ENCODE results near the gene VARS2.
"Not testable (repeated sequence)": the region's sequence is repeated elsewhere in the genome, so short reads cannot be mapped to it uniquely, and the experiment has no call there.

The VARS2 gene

DNA sequence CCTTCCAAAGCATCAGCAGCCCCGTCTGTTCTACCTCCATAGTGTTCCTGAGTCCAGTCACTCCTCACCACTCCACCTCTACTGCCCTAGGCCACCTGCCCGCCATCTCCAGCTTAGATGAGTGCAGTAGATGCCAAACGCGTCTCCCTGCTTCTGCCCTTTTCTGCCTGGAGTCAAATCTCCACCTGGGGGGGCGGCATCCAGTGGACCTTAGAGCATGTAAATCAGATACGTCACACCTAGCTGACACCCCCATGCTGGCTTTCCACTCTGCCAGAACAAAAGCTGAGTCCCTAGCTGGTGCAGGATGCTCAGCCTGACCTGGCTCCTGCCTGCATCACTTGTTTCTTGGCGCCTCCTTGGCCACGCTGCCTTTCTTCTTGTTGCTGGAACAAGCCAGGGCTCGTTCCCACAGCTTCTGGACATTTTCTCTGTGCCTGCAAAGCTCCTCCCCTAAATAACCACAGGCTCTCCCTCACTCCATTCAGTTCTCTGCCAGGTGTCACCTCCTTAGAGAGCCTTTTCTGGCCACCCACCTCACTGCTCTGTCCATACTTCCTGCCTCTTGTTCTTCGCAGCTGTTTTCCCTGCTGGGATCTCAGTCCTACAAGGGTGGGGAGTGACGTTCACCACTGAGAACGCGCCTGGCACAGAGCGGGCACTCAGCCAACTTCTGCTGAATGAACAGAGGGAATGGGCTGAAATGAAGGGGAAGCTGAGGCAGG, 24.0 kb upstream of the VARS2 start:
- no peaks in the 10 kb centered on the region for H3K27me3 Mint-ChIP-seq
- H3K4me1 Mint-ChIP-seq = peaks cover 38% of the 10 kb centered on the region
- H3K27ac Mint-ChIP-seq = no peak overlapping the region
- H3K36me3 Mint-ChIP-seq = peaks cover 44% of the 10 kb centered on the region
- no peak overlapping the region for H3K4me3 Mint-ChIP-seq
- no peaks in the 10 kb centered on the region for H3K9me3 Mint-ChIP-seq
- no peak for ATAC-seq

DNA sequence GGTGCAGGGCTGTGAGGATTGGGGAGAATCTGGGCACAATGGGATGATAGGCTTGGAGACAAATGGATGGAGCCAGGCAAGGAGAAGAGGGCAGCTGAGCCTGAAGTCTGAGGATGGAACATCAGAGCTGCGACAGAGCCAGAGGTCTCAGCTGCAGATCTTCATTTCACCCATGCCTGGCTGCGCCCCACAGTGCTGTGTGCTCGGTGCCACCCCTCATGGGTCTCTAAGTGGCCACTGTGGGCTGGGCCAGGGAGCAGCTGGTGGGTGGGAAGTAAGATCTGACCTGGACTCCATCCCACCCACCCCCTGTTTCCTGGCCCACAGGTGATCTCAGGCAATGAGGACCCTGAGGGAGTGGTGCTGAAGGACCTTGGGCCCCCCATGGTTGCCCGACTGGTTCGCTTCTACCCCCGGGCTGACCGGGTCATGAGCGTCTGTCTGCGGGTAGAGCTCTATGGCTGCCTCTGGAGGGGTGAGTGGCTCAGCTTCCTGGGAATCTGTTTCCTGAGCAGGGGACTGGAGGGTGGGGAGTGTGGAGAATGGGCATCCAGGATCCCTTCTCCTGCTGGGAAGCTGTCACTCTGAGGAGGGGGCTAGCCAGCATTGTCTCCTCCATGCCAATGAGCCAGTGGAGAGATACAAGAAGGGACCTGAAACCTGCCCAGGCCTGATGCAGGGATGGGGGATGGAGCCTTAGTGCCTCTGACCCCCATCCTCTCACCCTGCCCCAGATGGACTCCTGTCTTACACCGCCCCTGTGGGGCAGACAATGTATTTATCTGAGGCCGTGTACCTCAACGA, 23.2 kb upstream of the VARS2 start:
- H3K4me1 Mint-ChIP-seq = peaks cover 30% of the 10 kb centered on the region
- ATAC-seq = no peak
- peaks cover 52% of the 10 kb centered on the region for H3K36me3 Mint-ChIP-seq
- H3K4me3 Mint-ChIP-seq = no peak overlapping the region
- H3K27me3 Mint-ChIP-seq = no peaks in the 10 kb centered on the region
- H3K27ac Mint-ChIP-seq = no peak overlapping the region
- H3K9me3 Mint-ChIP-seq = no peaks in the 10 kb centered on the region

DNA sequence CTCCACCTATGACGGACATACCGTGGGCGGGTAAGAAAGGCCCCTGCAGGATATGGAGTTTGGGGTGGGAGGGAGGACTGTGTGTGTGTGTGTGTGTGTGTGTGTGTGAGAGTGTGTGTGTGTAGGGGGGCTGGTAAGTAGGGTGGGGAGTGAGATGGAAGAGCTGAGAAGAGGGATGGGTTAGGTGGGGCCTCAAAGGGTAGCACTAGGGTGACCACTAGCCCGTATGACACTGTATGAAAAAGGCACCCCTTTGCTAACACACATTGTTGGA, 22.7 kb upstream of the VARS2 start:
- H3K9me3 Mint-ChIP-seq = no peaks in the 10 kb centered on the region
- H3K27me3 Mint-ChIP-seq = no peaks in the 10 kb centered on the region
- H3K36me3 Mint-ChIP-seq = peaks cover 56% of the 10 kb centered on the region
- no peak overlapping the region for H3K4me3 Mint-ChIP-seq
- peaks cover 25% of the 10 kb centered on the region for H3K4me1 Mint-ChIP-seq
- H3K27ac Mint-ChIP-seq = no peak overlapping the region
- no peak for ATAC-seq

DNA sequence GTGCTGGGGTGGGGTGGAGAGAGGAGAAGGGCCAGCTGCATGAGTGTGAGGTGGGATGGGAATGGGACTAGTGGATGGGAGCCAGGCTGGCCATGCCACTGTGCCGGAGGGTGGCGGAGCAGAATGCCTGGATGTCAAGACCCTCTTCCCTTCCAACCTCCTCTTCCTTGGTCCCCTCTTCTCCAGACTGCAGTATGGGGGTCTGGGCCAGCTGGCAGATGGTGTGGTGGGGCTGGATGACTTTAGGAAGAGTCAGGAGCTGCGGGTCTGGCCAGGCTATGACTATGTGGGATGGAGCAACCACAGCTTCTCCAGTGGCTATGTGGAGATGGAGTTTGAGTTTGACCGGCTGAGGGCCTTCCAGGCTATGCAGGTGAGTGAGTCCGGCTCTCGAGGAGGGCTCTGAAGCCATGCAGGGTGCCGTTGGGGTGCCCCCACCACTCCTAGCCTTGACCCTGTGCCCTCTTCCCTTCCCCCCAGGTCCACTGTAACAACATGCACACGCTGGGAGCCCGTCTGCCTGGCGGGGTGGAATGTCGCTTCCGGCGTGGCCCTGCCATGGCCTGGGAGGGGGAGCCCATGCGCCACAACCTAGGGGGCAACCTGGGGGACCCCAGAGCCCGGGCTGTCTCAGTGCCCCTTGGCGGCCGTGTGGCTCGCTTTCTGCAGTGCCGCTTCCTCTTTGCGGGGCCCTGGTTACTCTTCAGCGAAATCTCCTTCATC, 22.1 kb upstream of the VARS2 start:
- no peaks in the 10 kb centered on the region for H3K9me3 Mint-ChIP-seq
- ATAC-seq = no peak
- H3K27me3 Mint-ChIP-seq = no peaks in the 10 kb centered on the region
- H3K27ac Mint-ChIP-seq = no peak overlapping the region
- peaks cover 59% of the 10 kb centered on the region for H3K36me3 Mint-ChIP-seq
- H3K4me1 Mint-ChIP-seq = peaks cover 19% of the 10 kb centered on the region
- no peak overlapping the region for H3K4me3 Mint-ChIP-seq

DNA sequence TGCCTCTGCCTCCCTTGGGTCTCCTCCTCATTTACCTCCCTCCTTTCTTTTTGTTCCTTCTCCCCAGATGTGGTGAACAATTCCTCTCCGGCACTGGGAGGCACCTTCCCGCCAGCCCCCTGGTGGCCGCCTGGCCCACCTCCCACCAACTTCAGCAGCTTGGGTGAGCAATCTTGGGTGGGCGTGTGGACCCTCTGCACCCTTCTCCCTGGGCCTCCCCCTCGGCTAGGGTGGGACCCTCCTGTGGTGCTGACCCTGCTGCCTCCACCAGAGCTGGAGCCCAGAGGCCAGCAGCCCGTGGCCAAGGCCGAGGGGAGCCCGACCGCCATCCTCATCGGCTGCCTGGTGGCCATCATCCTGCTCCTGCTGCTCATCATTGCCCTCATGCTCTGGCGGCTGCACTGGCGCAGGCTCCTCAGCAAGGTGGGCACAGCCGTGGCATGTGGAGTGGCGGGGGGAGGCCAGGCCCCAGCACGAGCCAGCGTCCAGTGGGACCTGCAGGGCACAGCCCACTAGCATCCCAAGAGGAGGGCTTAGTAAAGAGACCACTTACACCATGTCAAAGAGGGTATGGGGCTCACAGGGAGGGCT, 20.9 kb upstream of the VARS2 start:
- Mint-ChIP-seq H3K27ac (no peak overlapping the region), H3K27me3 (no peaks in the 10 kb centered on the region), H3K36me3 (peaks cover 61% of the 10 kb centered on the region), H3K4me1 (peaks cover 15% of the 10 kb centered on the region), H3K9me3 (no peaks in the 10 kb centered on the region), H3K4me3 (no peak overlapping the region)
- ATAC-seq = no peak

DNA sequence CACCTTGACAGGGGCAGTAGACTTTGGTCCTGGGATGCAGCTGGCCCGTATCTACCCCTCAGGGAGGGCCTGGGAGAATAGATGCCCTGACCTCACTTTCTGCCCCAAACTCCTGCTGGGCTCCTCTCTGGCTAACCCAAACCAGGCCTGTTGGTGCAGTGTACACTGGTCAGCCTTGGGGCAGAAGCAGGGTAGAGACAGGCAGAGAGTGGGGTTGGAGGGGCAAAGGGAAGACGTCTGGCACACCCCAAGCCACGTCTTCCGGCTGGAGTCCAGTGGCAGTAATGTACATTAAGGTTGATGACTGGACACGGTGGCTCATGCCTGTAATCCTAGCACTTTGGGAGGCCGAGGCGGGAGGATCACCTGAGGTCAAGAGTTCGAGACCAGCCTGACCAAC, 20.4 kb upstream of the VARS2 start:
- no peak overlapping the region for H3K27ac Mint-ChIP-seq
- H3K9me3 Mint-ChIP-seq = no peaks in the 10 kb centered on the region
- peaks cover 9% of the 10 kb centered on the region for H3K4me1 Mint-ChIP-seq
- H3K27me3 Mint-ChIP-seq = no peaks in the 10 kb centered on the region
- ATAC-seq = no peak
- no peak overlapping the region for H3K4me3 Mint-ChIP-seq
- H3K36me3 Mint-ChIP-seq = peaks cover 62% of the 10 kb centered on the region

DNA sequence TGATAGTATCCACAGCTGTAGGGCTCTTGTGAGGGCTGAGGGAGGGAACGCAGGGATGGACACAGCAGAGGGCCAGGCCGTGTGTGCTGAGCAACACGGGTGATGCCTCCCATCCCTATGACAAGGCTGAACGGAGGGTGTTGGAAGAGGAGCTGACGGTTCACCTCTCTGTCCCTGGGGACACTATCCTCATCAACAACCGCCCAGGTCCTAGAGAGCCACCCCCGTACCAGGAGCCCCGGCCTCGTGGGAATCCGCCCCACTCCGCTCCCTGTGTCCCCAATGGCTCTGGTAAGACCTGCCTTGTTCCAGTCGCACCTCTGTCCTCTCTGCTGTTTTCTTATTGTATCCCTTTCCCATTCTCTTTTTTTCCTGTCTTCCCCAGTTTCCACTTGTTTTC, 19.7 kb upstream of the VARS2 start:
- H3K9me3 Mint-ChIP-seq = no peaks in the 10 kb centered on the region
- H3K27me3 Mint-ChIP-seq = no peaks in the 10 kb centered on the region
- peaks cover 63% of the 10 kb centered on the region for H3K36me3 Mint-ChIP-seq
- H3K4me3 Mint-ChIP-seq = no peak overlapping the region
- no peak overlapping the region for H3K27ac Mint-ChIP-seq
- no peak for ATAC-seq
- peaks cover 9% of the 10 kb centered on the region for H3K4me1 Mint-ChIP-seq

DNA sequence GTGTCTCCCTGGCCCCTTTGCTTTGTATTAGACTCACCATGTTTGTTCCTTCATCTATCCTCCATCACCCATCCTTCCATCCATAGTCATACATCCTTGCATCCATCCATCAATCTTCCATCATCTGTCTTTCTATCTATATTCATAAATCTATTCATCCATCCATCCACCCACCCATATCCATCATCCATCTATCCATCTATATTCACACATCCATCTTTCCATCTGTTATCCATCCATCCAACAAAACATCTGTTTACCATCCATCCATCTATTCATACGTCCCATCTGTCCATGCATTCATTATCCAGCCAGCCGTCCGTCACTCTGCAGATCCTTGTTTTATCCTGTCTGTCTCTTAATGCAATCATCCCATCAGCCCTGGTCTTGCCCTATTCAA, 19.1 kb upstream of the VARS2 start:
- Mint-ChIP-seq H3K9me3 (no peaks in the 10 kb centered on the region), H3K27ac (no peak overlapping the region), H3K27me3 (no peaks in the 10 kb centered on the region), H3K36me3 (peaks cover 63% of the 10 kb centered on the region), H3K4me3 (no peak overlapping the region), H3K4me1 (peaks cover 6% of the 10 kb centered on the region)
- no peak for ATAC-seq

DNA sequence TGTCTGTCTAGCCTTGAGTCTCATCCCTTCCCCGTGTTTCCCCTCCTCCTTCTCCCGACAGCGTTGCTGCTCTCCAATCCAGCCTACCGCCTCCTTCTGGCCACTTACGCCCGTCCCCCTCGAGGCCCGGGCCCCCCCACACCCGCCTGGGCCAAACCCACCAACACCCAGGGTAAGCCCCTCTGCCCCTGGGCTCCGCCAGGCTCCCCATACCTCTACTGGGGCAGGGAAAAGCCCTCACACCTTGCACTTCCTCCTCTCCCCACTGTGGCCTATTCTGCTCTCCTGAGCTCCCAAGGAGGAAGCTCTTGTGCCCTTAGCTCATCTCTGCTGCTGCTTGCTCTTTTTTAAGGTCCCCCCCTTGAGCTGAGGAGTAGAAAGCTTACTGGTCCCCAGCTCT, 18.7 kb upstream of the VARS2 start:
- ATAC-seq = no peak
- H3K4me1 Mint-ChIP-seq = peaks cover 2% of the 10 kb centered on the region
- peak overlapping the region; percentile 69 for H3K27ac Mint-ChIP-seq
- no peaks in the 10 kb centered on the region for H3K27me3 Mint-ChIP-seq
- H3K36me3 Mint-ChIP-seq = peaks cover 63% of the 10 kb centered on the region
- no peak overlapping the region for H3K4me3 Mint-ChIP-seq
- no peaks in the 10 kb centered on the region for H3K9me3 Mint-ChIP-seq

DNA sequence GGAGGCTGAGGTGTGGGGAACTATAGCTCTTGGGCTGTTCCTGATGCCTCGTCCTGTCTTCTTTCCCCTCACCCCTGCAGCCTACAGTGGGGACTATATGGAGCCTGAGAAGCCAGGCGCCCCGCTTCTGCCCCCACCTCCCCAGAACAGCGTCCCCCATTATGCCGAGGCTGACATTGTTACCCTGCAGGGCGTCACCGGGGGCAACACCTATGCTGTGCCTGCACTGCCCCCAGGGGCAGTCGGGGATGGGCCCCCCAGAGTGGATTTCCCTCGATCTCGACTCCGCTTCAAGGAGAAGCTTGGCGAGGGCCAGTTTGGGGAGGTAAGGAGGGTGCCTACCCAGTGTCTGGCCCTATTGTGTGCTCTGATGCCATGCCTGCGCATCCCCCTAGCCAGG, 17.5 kb upstream of the VARS2 start:
- no peaks in the 10 kb centered on the region for H3K9me3 Mint-ChIP-seq
- no peaks in the 10 kb centered on the region for H3K27me3 Mint-ChIP-seq
- no peak overlapping the region for H3K27ac Mint-ChIP-seq
- no peak for ATAC-seq
- peaks cover 60% of the 10 kb centered on the region for H3K36me3 Mint-ChIP-seq
- no peak overlapping the region for H3K4me3 Mint-ChIP-seq
- no peaks in the 10 kb centered on the region for H3K4me1 Mint-ChIP-seq

GRCh38 chr6:30897882-30898281, 16.2 kb upstream of the VARS2 start:
- no peak overlapping the region for H3K4me3 Mint-ChIP-seq
- peaks cover 8% of the 10 kb centered on the region for H3K4me1 Mint-ChIP-seq
- no peak overlapping the region for H3K27ac Mint-ChIP-seq
- H3K36me3 Mint-ChIP-seq = peaks cover 53% of the 10 kb centered on the region
- ATAC-seq = no peak
- no peaks in the 10 kb centered on the region for H3K9me3 Mint-ChIP-seq
- no peaks in the 10 kb centered on the region for H3K27me3 Mint-ChIP-seq

DNA sequence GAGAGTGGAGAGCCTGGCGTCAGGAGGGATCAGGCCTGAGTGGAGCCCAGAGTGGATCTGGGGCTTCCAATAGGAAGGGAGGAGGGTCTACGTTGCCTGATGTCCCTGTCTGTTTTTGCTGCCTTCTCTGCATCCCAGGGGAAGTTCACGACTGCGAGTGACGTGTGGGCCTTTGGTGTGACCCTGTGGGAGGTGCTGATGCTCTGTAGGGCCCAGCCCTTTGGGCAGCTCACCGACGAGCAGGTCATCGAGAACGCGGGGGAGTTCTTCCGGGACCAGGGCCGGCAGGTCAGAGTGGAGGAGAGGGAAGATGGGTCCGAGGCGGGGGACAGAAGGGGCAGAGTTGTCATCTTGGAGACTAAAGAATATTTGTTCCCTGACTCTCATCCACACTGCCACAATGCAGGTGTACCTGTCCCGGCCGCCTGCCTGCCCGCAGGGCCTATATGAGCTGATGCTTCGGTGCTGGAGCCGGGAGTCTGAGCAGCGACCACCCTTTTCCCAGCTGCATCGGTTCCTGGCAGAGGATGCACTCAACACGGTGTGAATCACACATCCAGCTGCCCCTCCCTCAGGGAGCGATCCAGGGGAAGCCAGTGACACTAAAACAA, 15.2 kb upstream of the VARS2 start:
- no peak for ATAC-seq
- H3K4me1 Mint-ChIP-seq = peaks cover 11% of the 10 kb centered on the region
- H3K36me3 Mint-ChIP-seq = peaks cover 47% of the 10 kb centered on the region
- H3K27ac Mint-ChIP-seq = no peak overlapping the region
- no peaks in the 10 kb centered on the region for H3K27me3 Mint-ChIP-seq
- no peaks in the 10 kb centered on the region for H3K9me3 Mint-ChIP-seq
- no peak overlapping the region for H3K4me3 Mint-ChIP-seq

GRCh38 chr6:30900863-30901417, 13.1 kb upstream of the VARS2 start:
- no peak overlapping the region for H3K4me3 Mint-ChIP-seq
- no peaks in the 10 kb centered on the region for H3K27me3 Mint-ChIP-seq
- ATAC-seq = no peak
- H3K36me3 Mint-ChIP-seq = peaks cover 28% of the 10 kb centered on the region
- H3K27ac Mint-ChIP-seq = no peak overlapping the region
- peaks cover 11% of the 10 kb centered on the region for H3K4me1 Mint-ChIP-seq
- no peaks in the 10 kb centered on the region for H3K9me3 Mint-ChIP-seq

DNA sequence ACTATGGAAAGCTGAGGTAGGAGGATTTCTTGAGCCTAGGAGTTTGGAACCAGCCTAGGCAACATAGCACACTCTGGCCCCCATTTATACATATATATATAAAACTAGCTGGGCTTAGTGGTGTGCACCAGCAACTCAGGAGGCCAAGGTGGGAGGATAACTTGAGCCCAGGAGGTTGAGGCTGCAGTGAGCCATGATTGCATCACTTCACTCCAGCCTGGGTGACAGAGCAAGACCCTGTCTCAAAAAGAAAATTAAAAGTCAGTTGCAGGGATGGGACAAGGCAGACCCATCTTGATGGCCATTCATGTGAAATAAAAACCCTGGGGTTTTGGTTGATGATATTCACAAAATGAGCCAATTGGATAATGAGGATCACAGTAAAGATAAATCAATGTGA, 12.6 kb upstream of the VARS2 start:
- Mint-ChIP-seq H3K27ac (no peak overlapping the region), H3K9me3 (no peaks in the 10 kb centered on the region), H3K4me1 (peaks cover 11% of the 10 kb centered on the region), H3K4me3 (no peak overlapping the region), H3K36me3 (peaks cover 25% of the 10 kb centered on the region), H3K27me3 (no peaks in the 10 kb centered on the region)
- no peak for ATAC-seq

DNA sequence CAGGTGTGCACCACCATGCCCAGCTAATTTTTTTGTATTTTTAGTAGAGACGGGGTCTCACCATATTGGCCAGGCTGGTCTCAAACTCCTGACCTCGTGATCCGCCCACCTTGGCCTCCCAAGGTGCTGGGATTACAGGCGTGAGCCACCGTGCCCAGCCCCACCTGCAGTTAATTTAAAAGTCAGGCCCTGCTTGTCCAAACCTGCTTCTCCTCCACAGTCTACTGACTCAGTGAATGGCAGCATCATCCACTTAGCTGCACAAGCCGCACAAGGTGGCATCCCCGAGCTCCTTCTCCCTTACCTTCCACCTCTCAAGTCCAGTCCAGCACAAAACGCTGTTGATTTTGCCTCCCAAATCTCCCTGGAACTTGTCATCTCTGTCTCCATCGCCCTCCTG, 11.8 kb upstream of the VARS2 start:
- H3K4me1 Mint-ChIP-seq = peaks cover 11% of the 10 kb centered on the region
- not testable (repeated sequence) for H3K27me3 Mint-ChIP-seq, H3K4me3 Mint-ChIP-seq, H3K9me3 Mint-ChIP-seq, ATAC-seq
- H3K36me3 Mint-ChIP-seq = peaks cover 21% of the 10 kb centered on the region
- H3K27ac Mint-ChIP-seq = peak overlapping the region; percentile 62
